Neutrophil (primary cell): Measurements from ENCODE around the gene HYAL1.
"Not testable (repeated sequence)": the region's sequence is repeated elsewhere in the genome, so short reads cannot be mapped to it uniquely, and the experiment has no call there.

Source experiments
- H3K27ac ChIP-seq: fragments of 200-600 bp; sonication (generic); 2 replicates; pipeline ENCODE4 v1.5.1; 2016; ENCODE audit warnings: mild to moderate bottlenecking, moderate library complexity
- H3K27me3 ChIP-seq: fragments of 200-600 bp; sonication (generic); 2 replicates; pipeline ENCODE4 v1.6.0; 2016; ENCODE audit warnings: mild to moderate bottlenecking
- H3K36me3 ChIP-seq: fragments of 200-600 bp; sonication (generic); 2 replicates; pipeline ENCODE4 v1.5.1; 2017
- H3K4me1 ChIP-seq, 2 experiments: fragments of 200-600 bp in 1 of 2; sonication (generic) in 1 of 2; 1 replicate in 1 of 2; 2 replicates in 1 of 2; pipeline versions ENCODE4 v1.5.1 to v1.6.1; 2013 to 2016; ENCODE audit warnings: low read depth in 1 of 2, low read length in 1 of 2, mild to moderate bottlenecking in 1 of 2, moderate library complexity in 1 of 2; ENCODE audit not compliant: control insufficient read depth in 1 of 2, insufficient read depth in 1 of 2
- H3K4me3 ChIP-seq, 2 experiments: fragments of 200-600 bp in 1 of 2; sonication (generic) in 1 of 2; 1 replicate in 1 of 2; 2 replicates in 1 of 2; pipeline ENCODE4 v1.5.1; 2013 to 2016; ENCODE audit warnings: low read depth in 1 of 2, low read length in 1 of 2, mild to moderate bottlenecking in 1 of 2, moderate library complexity in 1 of 2
- H3K9me3 ChIP-seq: fragments of 200-600 bp; sonication (generic); 2 replicates; pipeline ENCODE4 v1.5.1; 2016
- TF ChIP-seq, protein P1 (sequence below): fragments of 200-600 bp; sonication (generic); IDR thresholded peaks from 2 replicates; pipeline ENCODE4 v1.5.1; 2016; ENCODE audit warnings: antibody characterized with exemption

HYAL1 gene

DNA sequence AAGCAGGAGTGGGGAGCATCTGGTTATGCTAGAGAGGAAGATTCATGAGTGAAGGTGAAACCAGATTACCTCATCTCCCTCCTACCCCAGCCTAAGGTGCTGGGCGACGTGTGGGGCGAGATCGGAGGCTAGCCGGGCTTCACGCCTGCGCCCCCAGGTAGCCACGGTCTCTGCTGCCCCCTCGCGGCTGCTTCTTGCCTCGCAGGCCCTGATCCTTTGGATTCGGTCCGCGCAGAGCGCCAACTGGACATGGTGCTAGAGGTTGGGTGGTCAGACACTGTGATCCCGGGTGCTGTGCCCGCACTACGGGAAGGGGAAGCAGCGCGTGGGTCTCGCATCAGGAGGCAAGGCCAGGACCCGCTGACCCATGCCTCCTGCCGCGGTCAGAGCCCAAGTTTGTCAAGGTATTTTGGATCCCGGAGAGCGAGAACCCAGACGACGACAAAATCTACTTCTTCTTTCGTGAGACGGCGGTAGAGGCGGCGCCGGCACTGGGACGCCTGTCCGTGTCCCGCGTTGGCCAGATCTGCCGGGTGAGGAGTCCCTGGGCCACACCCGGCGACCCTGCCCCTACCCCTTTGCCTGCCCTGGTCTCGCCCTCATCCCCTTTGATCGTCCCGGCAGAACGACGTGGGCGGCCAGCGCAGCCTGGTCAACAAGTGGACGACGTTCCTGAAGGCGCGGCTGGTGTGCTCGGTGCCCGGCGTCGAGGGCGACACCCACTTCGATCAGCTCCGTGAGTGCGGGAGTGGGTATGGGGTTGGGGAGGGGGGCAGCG is 30.3 kb downstream of the HYAL1 start:
- no peaks in the 10 kb centered on the region for H3K9me3 ChIP-seq
- TF ChIP-seq, protein P1, sequence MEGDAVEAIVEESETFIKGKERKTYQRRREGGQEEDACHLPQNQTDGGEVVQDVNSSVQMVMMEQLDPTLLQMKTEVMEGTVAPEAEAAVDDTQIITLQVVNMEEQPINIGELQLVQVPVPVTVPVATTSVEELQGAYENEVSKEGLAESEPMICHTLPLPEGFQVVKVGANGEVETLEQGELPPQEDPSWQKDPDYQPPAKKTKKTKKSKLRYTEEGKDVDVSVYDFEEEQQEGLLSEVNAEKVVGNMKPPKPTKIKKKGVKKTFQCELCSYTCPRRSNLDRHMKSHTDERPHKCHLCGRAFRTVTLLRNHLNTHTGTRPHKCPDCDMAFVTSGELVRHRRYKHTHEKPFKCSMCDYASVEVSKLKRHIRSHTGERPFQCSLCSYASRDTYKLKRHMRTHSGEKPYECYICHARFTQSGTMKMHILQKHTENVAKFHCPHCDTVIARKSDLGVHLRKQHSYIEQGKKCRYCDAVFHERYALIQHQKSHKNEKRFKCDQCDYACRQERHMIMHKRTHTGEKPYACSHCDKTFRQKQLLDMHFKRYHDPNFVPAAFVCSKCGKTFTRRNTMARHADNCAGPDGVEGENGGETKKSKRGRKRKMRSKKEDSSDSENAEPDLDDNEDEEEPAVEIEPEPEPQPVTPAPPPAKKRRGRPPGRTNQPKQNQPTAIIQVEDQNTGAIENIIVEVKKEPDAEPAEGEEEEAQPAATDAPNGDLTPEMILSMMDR, result peak; percentile 99
- H3K27ac ChIP-seq, result peak overlapping the region; percentile 63
- H3K27me3 ChIP-seq, result peaks cover 62% of the 10 kb centered on the region
- H3K4me3 ChIP-seq, result peak overlapping the region; percentile 58 to 60
- H3K36me3 ChIP-seq, result no peaks in the 10 kb centered on the region
- H3K4me1 ChIP-seq, result peaks cover 26 to 38% of the 10 kb centered on the region in 2 experiments

DNA sequence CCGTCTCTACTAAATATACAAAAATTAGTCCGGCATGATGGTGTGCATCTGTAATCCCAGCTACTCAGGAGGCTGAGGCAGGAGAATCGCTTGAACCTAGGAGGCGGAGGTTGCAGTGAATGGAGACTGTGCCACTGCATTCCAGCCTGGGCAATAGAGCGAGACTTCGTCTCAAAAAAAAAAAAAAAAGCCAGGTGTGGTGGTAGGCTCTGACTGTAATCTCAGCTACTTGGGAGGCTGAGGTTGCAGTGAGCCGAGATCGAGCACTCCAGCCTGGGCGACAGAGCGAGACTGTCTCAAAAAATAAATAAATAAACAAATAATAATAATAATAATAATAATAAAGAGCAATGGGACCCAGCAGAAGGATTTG is 30.9 kb downstream of the HYAL1 start:
- H3K36me3 ChIP-seq, H3K27ac ChIP-seq, H3K9me3 ChIP-seq: not testable (repeated sequence)
- peaks cover 62% of the 10 kb centered on the region for H3K27me3 ChIP-seq
- peaks cover 26 to 38% of the 10 kb centered on the region in 2 experiments for H3K4me1 ChIP-seq
- peak overlapping the region in 1 of 2 experiments; percentile 58 for H3K4me3 ChIP-seq

DNA sequence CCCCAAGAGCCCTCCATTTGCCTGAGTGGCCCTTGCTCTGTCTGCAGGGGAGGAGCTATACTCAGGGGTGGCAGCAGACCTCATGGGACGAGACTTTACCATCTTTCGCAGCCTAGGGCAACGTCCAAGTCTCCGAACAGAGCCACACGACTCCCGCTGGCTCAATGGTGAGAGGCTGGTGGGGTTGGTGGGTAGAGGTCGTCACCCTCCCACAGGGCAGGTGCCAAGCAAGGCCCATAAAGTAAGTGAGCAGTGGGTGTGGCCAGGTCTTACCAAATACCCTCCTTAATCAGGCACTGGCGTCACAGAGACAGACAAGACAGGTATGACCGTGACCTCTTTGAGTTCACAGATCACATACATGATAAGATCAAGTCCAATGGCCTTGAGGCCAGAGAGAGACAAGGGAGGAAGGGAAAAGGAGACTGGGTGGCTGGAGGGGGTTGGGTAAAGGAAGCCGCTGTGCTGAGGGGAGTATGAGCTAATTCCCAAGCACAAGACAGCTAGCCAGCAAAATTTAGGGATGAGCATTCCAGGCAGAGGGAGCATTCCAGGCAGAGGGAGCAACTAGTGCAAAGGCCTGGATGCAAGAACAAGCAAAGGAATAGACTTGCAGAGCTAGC is 31.9 kb downstream of the HYAL1 start:
- Histone ChIP-seq H3K9me3 (no peaks in the 10 kb centered on the region), H3K4me1 (peaks cover 26 to 38% of the 10 kb centered on the region in 2 experiments), H3K36me3 (no peaks in the 10 kb centered on the region), H3K4me3 (no peak overlapping the region), H3K27ac (no peak overlapping the region), H3K27me3 (peaks cover 62% of the 10 kb centered on the region)
- TF ChIP-seq, protein P1, result no peak

DNA sequence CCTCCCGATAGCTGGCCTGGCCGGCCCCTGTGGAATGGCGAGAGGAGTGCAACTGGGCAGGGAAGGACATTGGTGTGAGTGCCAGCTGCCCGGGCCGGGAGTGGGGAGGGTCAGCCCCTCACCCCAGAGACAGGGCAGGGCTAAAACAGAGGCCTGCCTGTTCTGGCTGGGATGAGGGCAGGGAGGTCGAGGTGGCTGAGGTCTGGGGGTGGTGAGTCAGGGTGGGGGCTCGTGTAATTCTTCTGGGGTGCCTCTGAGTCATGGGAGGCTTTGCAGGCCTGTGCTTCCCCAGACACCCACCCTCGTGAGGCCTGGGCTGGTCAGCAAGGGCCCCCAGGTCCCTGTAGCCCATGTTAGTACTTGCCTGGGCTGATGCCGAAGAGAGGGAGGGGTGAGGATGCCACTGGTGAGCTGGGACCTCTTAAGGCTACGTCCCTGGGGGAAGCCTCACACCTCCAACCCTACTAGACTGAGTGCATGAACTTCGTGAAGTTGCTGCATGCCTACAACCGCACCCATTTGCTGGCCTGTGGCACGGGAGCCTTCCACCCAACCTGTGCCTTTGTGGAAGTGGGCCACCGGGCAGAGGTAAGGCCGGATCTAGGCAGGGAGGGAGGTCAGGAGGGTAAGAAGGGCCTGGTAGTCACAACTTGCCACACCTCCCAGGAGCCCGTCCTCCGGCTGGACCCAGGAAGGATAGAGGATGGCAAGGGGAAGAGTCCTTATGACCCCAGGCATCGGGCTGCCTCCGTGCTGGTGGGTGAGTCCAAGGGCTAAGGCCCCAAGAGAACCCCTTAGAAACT is 32.8 kb downstream of the HYAL1 start:
- H3K36me3 ChIP-seq, result no peaks in the 10 kb centered on the region
- H3K9me3 ChIP-seq, result no peaks in the 10 kb centered on the region
- peaks cover 62% of the 10 kb centered on the region for H3K27me3 ChIP-seq
- no peak overlapping the region for H3K27ac ChIP-seq
- H3K4me3 ChIP-seq, result no peak overlapping the region
- TF ChIP-seq, protein P1, result no peak
- H3K4me1 ChIP-seq, result peaks cover 21 to 31% of the 10 kb centered on the region in 2 experiments

DNA sequence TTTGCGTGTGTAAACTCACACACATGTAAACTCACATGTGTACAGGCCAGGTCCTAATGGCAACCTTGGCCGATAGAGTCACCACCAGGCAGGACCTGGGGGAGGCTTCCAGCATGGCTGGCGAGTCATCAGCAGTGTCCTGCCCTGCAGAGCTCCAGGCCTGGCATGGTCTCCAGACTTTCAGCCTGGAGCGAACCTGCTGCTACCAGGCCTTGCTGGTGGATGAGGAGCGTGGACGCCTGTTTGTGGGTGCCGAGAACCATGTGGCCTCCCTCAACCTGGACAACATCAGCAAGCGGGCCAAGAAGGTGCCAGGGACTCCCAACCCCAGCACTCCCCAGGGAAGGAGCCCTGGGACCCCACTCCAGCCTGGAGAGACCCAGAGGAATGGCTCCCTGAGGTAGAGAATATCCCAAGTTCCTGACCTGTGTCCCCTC is 33.4 kb downstream of the HYAL1 start:
- H3K27ac ChIP-seq, result no peak overlapping the region
- H3K27me3 ChIP-seq, result peaks cover 62% of the 10 kb centered on the region
- no peaks in the 10 kb centered on the region for H3K36me3 ChIP-seq
- TF ChIP-seq, protein P1, result no peak
- peaks cover 21 to 25% of the 10 kb centered on the region in 2 experiments for H3K4me1 ChIP-seq
- H3K9me3 ChIP-seq, result no peaks in the 10 kb centered on the region
- H3K4me3 ChIP-seq, result no peak overlapping the region
